ENCODE measurements around the gene ACOXL. TPM values are rescaled to one million over a fixed set of nuclear protein-coding genes. Genes with fewer than 3 reads are reported as not detected.
"Not testable (repeated sequence)": the region's sequence is repeated elsewhere in the genome, so short reads cannot be mapped to it uniquely, and the experiment has no call there.

ACOXL gene
- total RNA-seq, 3 donors from 2014 or later = 0.24 to 0.32 (median 0.30) TPM

- no peaks in the 10 kb centered on the region for H3K36me3 Mint-ChIP-seq (ENCODE audit: insufficient read depth)
- no peak overlapping the region for H3K4me3 Mint-ChIP-seq
- peaks cover 15% of the 10 kb centered on the region for H3K4me1 Mint-ChIP-seq (ENCODE audit: low read depth)
- H3K9me3 Mint-ChIP-seq = peaks cover 4% of the 10 kb centered on the region
- DNase-seq = no peak
- ATAC-seq = no peak
- H3K27me3 Mint-ChIP-seq (ENCODE audit: low read depth) = peaks cover 34% of the 10 kb centered on the region
Observed at GRCh38 chr2:111042261-111042660, 309.9 kb downstream of the ACOXL start.

- DNase-seq (no peak), ATAC-seq (peak; percentile 89)
- Mint-ChIP-seq H3K36me3 (ENCODE audit: insufficient read depth) (no peaks in the 10 kb centered on the region), H3K27me3 (ENCODE audit: low read depth) (peaks cover 33% of the 10 kb centered on the region), H3K4me3 (no peak overlapping the region), H3K9me3 (peaks cover 4% of the 10 kb centered on the region), H3K4me1 (ENCODE audit: low read depth) (peaks cover 15% of the 10 kb centered on the region)
Observed at GRCh38 chr2:111042772-111043771, 310.7 kb downstream of the ACOXL start.

DNA sequence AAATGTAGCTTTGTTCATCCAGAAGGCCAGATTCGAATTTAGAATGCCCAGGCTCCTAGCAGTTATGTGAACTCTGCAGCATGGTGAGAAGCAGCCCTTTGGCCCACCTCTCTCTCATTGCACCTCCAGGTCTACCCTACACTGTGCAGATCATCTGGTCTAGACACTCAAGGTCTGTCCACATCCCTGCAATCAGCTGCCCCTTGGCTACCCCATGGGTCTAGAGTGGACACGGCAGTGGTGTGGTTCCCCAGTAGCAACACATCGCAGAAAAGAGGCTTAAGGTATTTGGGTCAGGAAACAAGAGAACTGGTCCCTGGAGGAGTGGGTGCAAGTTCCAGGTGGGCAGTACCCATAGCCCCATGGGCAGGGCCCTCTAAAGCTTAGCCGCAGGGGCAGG is 311.7 kb downstream of the ACOXL start:
- peaks cover 40% of the 10 kb centered on the region for H3K27me3 Mint-ChIP-seq (ENCODE audit: low read depth)

DNA sequence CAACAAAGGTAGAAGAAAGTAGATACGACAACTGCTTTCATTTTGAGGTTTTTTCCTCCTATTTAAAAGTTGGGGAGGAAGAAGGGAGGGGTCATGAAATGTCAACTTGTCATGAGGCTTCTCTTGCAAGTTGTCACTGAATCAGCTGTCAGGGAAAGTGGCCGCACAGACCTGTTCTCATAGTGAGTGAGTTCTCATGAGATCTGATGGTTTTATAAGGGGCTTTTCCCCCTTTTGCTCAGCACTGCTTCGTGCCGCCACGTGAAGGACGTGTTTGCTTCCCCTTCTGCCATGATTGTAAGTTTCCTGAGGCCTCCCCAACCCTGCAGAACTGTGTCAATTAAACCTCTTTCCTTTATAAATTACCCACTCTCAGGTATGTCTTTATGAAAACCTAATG is 312.9 kb downstream of the ACOXL start:
- not testable (repeated sequence) for H3K4me3 Mint-ChIP-seq; H3K9me3 Mint-ChIP-seq; DNase-seq; H3K36me3 Mint-ChIP-seq (ENCODE audit: insufficient read depth); ATAC-seq
- Mint-ChIP-seq H3K4me1 (ENCODE audit: low read depth) (peaks cover 31% of the 10 kb centered on the region), H3K27me3 (ENCODE audit: low read depth) (peaks cover 38% of the 10 kb centered on the region)

More for the DNA sequence above, 311.7 kb downstream of the ACOXL start:
- Mint-ChIP-seq H3K4me1 (ENCODE audit: low read depth) (peaks cover 20% of the 10 kb centered on the region), H3K36me3 (ENCODE audit: insufficient read depth) (no peaks in the 10 kb centered on the region), H3K4me3 (no peak overlapping the region), H3K9me3 (peaks cover 4% of the 10 kb centered on the region)
- ATAC-seq (no peak), DNase-seq (no peak)

DNA sequence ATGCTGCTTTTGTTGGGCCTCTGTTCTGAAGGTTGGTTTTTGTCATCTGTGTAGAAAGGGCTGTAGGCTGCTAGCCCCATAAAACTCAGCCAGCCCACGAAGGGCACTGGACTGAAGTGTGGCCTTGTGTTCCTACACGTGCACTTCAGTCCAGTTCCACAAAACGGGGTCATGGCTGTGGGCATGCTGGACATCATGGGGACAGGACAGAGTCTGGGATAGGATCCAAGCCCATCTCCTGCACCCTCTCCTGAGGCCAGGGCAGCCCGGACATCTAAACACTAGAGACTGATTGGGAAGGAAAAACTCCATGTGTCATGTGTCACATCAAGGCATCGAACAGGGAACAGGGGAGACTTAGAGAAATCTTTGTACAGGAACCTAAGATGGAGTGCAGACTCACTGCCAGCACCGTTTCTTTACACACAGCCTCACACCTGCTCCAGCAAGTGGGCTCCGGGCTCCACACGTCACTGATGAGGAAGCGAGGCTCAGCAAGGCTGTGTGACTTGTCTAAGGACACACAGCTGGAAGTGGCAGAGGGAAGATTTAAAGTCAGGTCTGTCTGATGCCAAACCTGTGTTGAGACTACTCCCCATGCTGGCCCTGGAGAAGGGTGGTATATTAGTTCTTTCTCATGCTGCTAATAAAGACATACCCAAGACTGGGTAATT is 313.5 kb downstream of the ACOXL start:
- no peak for ATAC-seq
- no peak for DNase-seq
- no peak overlapping the region for H3K4me3 Mint-ChIP-seq
- peaks cover 4% of the 10 kb centered on the region for H3K9me3 Mint-ChIP-seq
- no peaks in the 10 kb centered on the region for H3K36me3 Mint-ChIP-seq (ENCODE audit: insufficient read depth)
- H3K4me1 Mint-ChIP-seq (ENCODE audit: low read depth) = peaks cover 38% of the 10 kb centered on the region
- peaks cover 34% of the 10 kb centered on the region for H3K27me3 Mint-ChIP-seq (ENCODE audit: low read depth)

- peaks cover 43% of the 10 kb centered on the region for H3K4me1 Mint-ChIP-seq (ENCODE audit: low read depth)
- ATAC-seq (no peak), DNase-seq (no peak)
- peaks cover 4% of the 10 kb centered on the region for H3K9me3 Mint-ChIP-seq
- H3K36me3 Mint-ChIP-seq (ENCODE audit: insufficient read depth) = no peaks in the 10 kb centered on the region
- H3K4me3 Mint-ChIP-seq = no peak overlapping the region
- H3K27me3 Mint-ChIP-seq (ENCODE audit: low read depth) = peaks cover 33% of the 10 kb centered on the region
Observed at GRCh38 chr2:111046670-111047069, 314.3 kb downstream of the ACOXL start.

- Mint-ChIP-seq H3K4me3 (no peak overlapping the region), H3K27me3 (ENCODE audit: low read depth) (peaks cover 37% of the 10 kb centered on the region), H3K4me1 (ENCODE audit: low read depth) (peaks cover 32% of the 10 kb centered on the region), H3K36me3 (ENCODE audit: insufficient read depth) (no peaks in the 10 kb centered on the region), H3K9me3 (peaks cover 4% of the 10 kb centered on the region)
- ATAC-seq (no peak), DNase-seq (no peak)
Observed at GRCh38 chr2:111048856-111049768, 316.7 kb downstream of the ACOXL start.

- Mint-ChIP-seq H3K27me3 (ENCODE audit: low read depth) (peaks cover 39% of the 10 kb centered on the region), H3K4me1 (ENCODE audit: low read depth) (peaks cover 40% of the 10 kb centered on the region), H3K4me3 (no peak overlapping the region), H3K36me3 (ENCODE audit: insufficient read depth) (no peaks in the 10 kb centered on the region), H3K9me3 (peaks cover 4% of the 10 kb centered on the region)
- peak; percentile 52 to 70 for ATAC-seq
- DNase-seq = no peak
Observed at GRCh38 chr2:111049792-111050640, 317.6 kb downstream of the ACOXL start.

GRCh38 chr2:111050701-111051376 is 318.5 kb downstream of the ACOXL start:
- no peak overlapping the region for H3K4me3 Mint-ChIP-seq
- ATAC-seq (peak; percentile 54 to 60), DNase-seq (no peak)
- peaks cover 48% of the 10 kb centered on the region for H3K4me1 Mint-ChIP-seq (ENCODE audit: low read depth)
- no peaks in the 10 kb centered on the region for H3K36me3 Mint-ChIP-seq (ENCODE audit: insufficient read depth)
- peaks cover 37% of the 10 kb centered on the region for H3K27me3 Mint-ChIP-seq (ENCODE audit: low read depth)
- peaks cover 4% of the 10 kb centered on the region for H3K9me3 Mint-ChIP-seq

DNA sequence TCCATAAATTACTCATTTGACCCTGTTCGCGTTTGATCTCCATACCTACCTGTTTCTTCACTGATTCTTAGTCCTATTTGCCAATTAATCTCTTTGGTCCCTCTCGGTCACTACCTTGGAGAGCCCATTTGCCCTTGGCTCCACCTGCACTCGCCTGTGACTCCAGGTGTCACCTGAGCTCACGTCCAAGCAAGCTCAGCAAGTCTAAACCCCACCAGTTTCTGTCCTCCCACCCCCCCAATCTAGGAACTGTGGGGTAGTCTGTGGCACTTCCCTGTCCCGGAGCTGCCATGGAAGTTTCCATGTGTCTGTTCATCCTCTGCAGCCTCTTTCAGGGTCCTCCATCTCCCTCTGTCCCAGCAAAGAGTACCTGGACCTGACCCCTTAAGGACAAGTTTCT is 320.2 kb downstream of the ACOXL start:
- DNase-seq = no peak
- peaks cover 36% of the 10 kb centered on the region for H3K27me3 Mint-ChIP-seq (ENCODE audit: low read depth)

GRCh38 chr2:111053266-111053665 is 320.9 kb downstream of the ACOXL start:
- Mint-ChIP-seq H3K27me3 (ENCODE audit: low read depth) (peaks cover 36% of the 10 kb centered on the region), H3K4me3 (no peak overlapping the region), H3K36me3 (ENCODE audit: insufficient read depth) (no peaks in the 10 kb centered on the region), H3K4me1 (ENCODE audit: low read depth) (peaks cover 48% of the 10 kb centered on the region), H3K9me3 (no peaks in the 10 kb centered on the region)
- DNase-seq = no peak
- no peak for ATAC-seq

More for the DNA sequence above, 320.2 kb downstream of the ACOXL start:
- H3K4me1 Mint-ChIP-seq (ENCODE audit: low read depth) = peaks cover 48% of the 10 kb centered on the region
- no peak overlapping the region for H3K4me3 Mint-ChIP-seq
- H3K9me3 Mint-ChIP-seq = no peaks in the 10 kb centered on the region
- H3K36me3 Mint-ChIP-seq (ENCODE audit: insufficient read depth) = no peaks in the 10 kb centered on the region
- ATAC-seq = no peak

GRCh38 chr2:111053825-111054515 is 321.6 kb downstream of the ACOXL start:
- ATAC-seq (no peak), DNase-seq (no peak)
- Mint-ChIP-seq H3K4me1 (ENCODE audit: low read depth) (peaks cover 44% of the 10 kb centered on the region), H3K4me3 (no peak overlapping the region), H3K9me3 (no peaks in the 10 kb centered on the region), H3K27me3 (ENCODE audit: low read depth) (peaks cover 34% of the 10 kb centered on the region), H3K36me3 (ENCODE audit: insufficient read depth) (no peaks in the 10 kb centered on the region)

All from activated T-cell treated with anti-CD3 and anti-CD28 coated beads, Interleukin-2, amount 50 U/mL, for 4 hours (primary cell).